ENCODE data around the gene ARID3A.

GRCh38 chr19:972281-972680 lies 46.4 kb downstream of the ARID3A start:
- TF ChIP-seq CTCF (conservative IDR thresholded peaks at IDR 0.05; ENCODE audit: low read depth, low read length) (no peak), EZH2phosphoT487 (IDR thresholded peaks at IDR 0.05; ENCODE audit: borderline replicate concordance, low read length) (no peak)
